Activated CD4-positive, CD25-positive, alpha-beta regulatory T cell treated with anti-CD3 and anti-CD28 coated beads, Interleukin-2, amount 50 U/mL, for 72 hours (primary cell): ENCODE data around the gene GALNTL6.
"Not testable (repeated sequence)": the region's sequence is repeated elsewhere in the genome, so short reads cannot be mapped to it uniquely, and the experiment has no call there.

Source experiments
- DNase-seq: peaks from one replicate; pipeline ENCODE4 v3.0.0; 2021

The GALNTL6 gene

DNA sequence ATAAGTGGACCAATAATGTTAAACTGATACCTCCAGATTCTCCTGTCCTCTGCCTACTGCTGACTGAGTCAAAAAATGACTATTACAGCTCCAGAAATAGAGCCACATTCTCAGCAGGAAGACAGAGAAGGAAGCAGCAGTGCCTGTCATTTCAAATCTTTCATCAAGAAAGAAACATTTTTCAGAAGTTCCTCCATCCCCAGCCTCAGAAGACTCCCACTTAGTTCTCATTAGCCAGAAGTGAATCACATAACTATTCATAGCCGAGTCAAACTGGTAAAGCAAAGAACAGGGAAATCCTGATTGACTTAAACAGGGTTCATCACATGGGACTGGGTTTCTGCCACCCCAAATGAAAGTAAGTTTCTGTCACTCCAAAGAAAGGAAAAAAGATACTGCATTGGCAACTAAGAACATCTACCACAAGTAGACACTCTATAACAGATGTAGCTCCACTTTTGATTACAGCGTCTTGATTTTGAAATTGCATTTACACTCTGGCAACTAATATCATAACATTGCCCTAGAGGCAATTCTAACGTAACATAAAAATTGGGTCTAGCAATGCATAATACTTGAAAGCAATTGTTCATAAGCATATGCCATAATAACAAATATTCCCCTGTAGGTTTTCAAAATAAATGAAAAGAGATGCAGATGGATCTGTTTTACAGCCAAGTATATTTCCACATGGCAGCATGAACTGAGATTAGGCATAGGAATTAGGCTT lies 599.8 kb downstream of the GALNTL6 start:
- no peak for DNase-seq

DNA sequence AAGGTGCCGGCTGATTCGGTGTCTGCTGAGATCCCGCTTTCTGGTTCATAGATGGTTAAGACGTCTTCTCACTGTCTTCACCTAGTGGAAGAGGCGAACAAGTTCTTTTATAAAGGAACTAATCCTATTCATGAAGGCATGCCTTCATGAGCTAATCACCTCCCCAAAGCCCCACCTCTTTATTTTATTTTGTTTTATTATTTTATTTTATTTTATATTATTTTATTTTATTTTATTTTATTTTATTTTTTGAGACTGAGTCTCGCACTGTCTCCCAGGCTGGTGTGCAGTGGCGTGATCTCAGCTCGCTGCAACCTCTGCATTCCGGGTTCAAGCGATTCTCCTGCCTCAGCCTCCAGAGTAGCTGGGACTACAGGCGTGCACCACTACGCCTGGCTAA lies 615.8 kb downstream of the GALNTL6 start:
- DNase-seq: not testable (repeated sequence)

- DNase-seq: no peak
Measured at GRCh38 chr4:172480471-172480870, 667.3 kb downstream of the GALNTL6 start.

DNA sequence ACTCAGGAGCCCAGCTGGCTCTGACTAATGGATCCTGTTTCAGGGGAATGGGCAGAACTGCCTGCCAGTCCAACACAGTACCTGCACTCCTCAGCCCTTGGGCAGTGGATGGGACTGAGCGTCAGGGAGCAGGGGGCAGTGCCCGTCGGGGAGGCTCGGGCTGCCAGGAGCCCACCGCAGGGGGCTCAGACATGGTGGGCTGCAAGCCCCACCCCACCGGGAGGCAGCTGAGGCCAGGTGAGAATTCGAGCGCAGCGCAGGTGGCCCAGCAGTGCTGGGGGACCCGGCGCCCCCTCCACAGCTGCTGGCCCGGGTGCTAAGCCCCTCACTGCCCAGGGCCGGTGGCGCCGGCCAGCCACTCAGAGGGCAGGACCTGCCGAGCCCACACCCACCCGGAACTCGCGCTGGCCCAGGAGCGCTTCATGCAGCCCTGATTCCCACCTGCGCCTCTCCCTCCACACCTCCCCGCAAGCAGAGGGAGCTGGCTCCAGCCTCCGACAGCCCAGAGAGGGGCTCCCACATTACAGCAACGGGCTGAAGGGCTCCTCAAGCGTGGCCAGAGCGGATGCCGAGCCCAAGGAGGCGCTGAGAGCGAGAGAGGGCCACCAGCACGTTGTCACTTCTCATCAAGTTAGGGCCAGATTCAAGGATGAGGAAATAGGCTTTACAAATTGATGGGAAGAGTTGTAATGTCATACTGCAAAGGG lies 668.8 kb downstream of the GALNTL6 start:
- DNase-seq: no peak

DNA sequence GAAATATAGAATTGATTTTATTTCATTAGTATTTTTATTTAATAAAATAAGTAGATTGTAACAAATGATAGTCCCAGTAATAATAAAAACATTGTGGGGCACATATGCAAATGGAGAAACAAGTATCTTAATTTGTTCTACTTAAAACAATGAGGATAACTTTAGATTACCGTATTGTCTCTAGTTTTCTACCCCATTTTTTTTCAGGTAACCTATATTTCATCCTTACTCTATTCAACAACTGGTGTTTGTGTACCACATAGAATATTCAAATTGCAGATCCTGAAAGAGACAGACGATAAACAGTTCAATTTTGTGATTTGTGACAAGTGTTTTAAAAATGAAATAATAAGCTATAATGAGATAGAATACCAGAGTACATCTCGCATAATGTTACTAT lies 671.8 kb downstream of the GALNTL6 start:
- DNase-seq: no peak

DNA sequence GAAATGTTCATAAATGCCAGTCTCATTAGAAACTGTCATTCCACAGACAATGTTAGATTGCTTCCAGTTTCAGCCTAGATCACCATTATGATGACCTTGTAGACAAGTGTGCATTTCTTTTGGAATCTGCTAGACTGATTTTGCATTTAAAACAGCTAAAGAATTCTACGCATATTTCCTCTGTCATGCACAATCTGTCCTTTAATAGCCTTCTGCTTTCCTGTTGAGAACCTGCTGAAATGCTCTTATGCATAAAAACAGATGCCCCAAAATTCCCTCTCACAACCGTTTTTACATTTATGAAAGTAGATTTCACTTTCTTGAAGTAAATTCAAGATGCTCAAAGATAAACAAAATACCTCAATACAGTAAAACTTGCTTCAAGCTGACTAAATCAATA lies 673.3 kb downstream of the GALNTL6 start:
- DNase-seq: no peak

DNA sequence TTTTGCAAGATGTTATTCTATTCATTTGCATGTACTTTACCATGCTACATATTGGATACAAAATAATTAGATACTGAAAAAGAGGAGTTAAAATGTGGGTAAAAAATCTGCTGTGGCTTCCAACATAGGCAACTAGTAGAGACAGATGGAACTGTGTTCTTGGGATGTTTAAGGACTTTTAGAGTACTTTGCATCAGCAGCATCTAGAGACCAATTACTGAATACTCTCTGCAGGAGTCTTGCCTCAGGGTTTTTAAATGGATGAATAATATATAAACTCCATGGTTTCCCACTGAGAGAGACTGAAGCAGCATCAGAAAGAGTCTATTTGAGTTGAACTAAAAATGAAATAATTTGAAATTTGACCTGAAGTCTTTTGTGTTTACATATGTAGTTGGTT lies 676.7 kb downstream of the GALNTL6 start:
- DNase-seq: no peak

DNA sequence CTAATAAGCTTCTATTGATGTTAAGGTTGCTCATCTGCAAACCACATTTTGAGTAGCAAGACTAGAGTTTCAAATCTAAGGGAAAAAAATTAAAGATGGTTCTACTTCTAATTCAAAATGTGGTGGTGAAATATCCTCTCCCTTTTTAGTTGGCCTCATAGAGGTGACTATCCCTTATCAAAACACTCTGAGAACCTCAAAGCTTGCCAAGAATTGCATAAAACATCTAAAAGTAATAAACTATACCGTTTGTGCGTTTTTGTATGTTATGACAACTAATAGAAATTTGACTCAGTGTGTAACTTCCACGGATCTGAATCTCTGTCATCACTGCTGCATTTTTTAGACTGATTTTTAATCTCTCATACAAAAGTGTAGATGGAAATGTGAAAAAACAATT lies 682.6 kb downstream of the GALNTL6 start:
- DNase-seq: no peak

DNA sequence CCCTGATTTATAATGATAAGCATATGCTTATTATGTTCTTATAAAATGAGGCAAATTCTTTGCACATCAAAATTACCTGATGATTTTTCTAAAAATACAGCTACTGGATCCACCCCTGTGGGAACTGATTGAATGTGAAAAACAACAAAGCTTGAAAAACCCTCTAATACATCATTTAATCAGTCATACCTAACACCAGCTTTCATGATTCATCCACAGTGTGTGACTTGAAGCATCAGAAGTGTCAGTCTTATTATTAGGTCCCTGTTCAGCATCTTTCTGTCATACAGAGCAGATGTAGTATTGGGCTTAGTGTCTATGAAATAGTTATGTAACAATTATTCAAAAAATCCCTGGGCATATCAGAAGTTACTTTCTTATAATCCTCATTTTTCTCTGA lies 684.1 kb downstream of the GALNTL6 start:
- no peak for DNase-seq

- no peak for DNase-seq
Measured at GRCh38 chr4:172514011-172514410, 700.8 kb downstream of the GALNTL6 start.

GRCh38 chr4:172514801-172515200 lies 701.6 kb downstream of the GALNTL6 start:
- no peak for DNase-seq

GRCh38 chr4:172515266-172515879 lies 702.2 kb downstream of the GALNTL6 start:
- no peak for DNase-seq

GRCh38 chr4:172517391-172517790 lies 704.2 kb downstream of the GALNTL6 start:
- DNase-seq: no peak

- no peak for DNase-seq
Measured at GRCh38 chr4:172521248-172521647, 708.0 kb downstream of the GALNTL6 start.

DNA sequence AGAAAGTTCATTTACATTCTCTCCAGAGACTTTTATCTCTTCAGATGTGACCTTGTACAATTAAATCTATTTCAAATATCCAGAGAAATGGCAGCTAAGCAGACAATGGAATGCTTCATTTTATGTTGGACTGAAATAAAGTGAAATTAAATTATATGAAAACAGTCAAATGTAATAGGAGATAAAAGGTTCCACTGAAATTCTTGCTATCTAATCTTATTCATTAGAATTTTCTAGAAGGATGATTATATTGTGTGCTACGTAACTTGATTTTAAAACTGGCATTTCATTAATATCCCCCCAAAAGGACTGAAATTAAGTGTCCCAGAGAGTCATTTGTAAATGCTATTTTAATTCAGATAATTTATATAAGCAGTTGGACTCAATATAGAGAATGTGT lies 708.5 kb downstream of the GALNTL6 start:
- DNase-seq: no peak

DNA sequence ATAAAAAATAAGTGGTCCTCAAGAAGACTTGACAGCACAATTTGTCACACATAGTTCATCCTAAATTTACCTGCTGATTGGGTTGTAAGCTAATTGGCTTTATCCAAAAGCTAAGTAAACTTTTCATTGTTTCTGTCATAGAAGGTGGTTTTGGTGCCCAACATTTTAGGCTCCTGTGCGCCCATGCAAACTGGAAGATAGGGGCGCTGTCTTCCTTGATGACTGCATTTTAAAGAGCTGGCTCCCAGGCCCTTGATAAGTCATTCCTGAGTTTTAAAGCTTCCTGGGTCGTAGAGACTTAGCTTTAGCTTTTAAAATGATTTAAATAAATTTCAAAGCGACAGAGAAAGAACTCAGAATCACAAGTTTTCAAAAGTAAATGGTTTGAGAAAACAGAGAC lies 730.0 kb downstream of the GALNTL6 start:
- DNase-seq: no peak

GRCh38 chr4:172546782-172547181 lies 733.6 kb downstream of the GALNTL6 start:
- DNase-seq: no peak

- no peak for DNase-seq
Measured at GRCh38 chr4:172547724-172548123, 734.5 kb downstream of the GALNTL6 start.

- DNase-seq: no peak
Measured at GRCh38 chr4:172553216-172553615, 740.0 kb downstream of the GALNTL6 start.

DNA sequence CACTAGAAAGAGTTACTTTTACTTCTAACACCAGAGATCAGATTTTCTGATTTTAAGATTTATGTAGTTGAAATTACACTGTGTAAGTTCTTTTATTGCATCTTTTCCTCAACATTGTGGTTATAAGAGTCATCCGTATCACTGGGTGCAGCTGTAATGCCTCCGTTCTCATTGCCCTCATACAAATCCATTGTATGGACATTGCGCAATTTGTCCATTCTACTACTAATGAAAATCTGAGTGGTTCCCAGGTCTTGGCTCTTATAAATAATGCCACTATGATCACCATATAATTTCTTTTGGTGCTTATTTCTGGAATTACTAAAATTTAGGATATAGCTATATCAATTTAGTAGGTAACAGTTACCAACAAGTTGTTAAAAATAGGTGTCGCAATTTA lies 741.4 kb downstream of the GALNTL6 start:
- no peak for DNase-seq

- no peak for DNase-seq
Measured at GRCh38 chr4:172555725-172556124, 742.5 kb downstream of the GALNTL6 start.

- no peak for DNase-seq
Measured at GRCh38 chr4:172573899-172574298, 760.7 kb downstream of the GALNTL6 start.

DNA sequence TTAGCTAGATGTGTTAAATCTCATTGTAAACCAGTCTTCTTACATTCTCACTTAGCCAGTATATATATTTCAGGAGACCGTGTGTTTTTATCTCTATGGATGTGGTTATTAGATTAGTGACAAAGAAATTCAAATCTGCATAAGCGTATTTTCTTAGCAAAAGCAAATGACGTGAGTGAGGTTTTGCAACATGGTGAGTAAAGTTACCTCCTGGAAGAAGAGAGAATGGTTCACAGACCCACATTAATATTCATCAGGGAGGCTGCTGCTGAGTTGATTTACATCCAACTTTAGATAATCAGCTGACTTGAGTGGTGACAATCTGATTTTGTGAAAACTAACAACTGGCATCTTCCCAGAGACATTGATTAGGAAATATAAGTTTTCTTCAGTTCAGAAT lies 765.5 kb downstream of the GALNTL6 start:
- DNase-seq: no peak

GRCh38 chr4:172584816-172585215 lies 771.6 kb downstream of the GALNTL6 start:
- DNase-seq: no peak
